GM23248 (cell line): ENCODE measurements around the gene SETSIP. TPM values are rescaled to one million over a fixed set of nuclear protein-coding genes. Genes with fewer than 3 reads are reported as not detected.

Experiments
- DNase-seq: peaks from one replicate; pipeline ENCODE4 v3.0.0-alpha.2; 2015
- H2AFZ ChIP-seq: fragments of 200-600 bp; sonication (generic); 2 replicates; pipeline ENCODE4 v1.6.1; 2016; ENCODE audit warnings: antibody characterized with exemption
- H3F3A ChIP-seq: fragments of 200-600 bp; sonication (generic); 2 replicates; pipeline ENCODE4 v1.6.1; 2016; ENCODE audit warnings: mild to moderate bottlenecking, antibody characterized with exemption, mixed run types; ENCODE audit not compliant: insufficient read depth
- H3K27ac ChIP-seq: fragments of 200-600 bp; sonication (generic); 2 replicates; pipeline ENCODE4 v1.5.1; 2016; ENCODE audit warnings: mild to moderate bottlenecking
- H3K27me3 ChIP-seq: fragments of 200-600 bp; sonication (generic); replicated peaks from 2 replicates; pipeline ENCODE4 v1.6.1; 2016; ENCODE audit warnings: mild to moderate bottlenecking; ENCODE audit not compliant: insufficient read depth
- H3K36me3 ChIP-seq: fragments of 200-600 bp; sonication (generic); 2 replicates; pipeline ENCODE4 v1.6.1; 2016; ENCODE audit warnings: low read depth, mild to moderate bottlenecking
- H3K4me1 ChIP-seq: fragments of 200-600 bp; sonication (generic); 2 replicates; pipeline ENCODE4 v1.6.1; 2016; ENCODE audit warnings: mild to moderate bottlenecking; ENCODE audit not compliant: insufficient read depth
- H3K4me2 ChIP-seq: fragments of 200-600 bp; sonication (generic); one replicate; pipeline ENCODE4 v1.6.1; 2016; ENCODE audit warnings: mild to moderate bottlenecking; ENCODE audit not compliant: unreplicated experiment
- H3K4me3 ChIP-seq: fragments of 200-600 bp; sonication (generic); 2 replicates; pipeline ENCODE4 v1.5.1; 2016; ENCODE audit warnings: mild to moderate bottlenecking
- H3K79me2 ChIP-seq: fragments of 200-600 bp; sonication (generic); 2 replicates; pipeline ENCODE4 v1.6.1; 2016; ENCODE audit warnings: mild to moderate bottlenecking; ENCODE audit not compliant: insufficient read depth
- H3K9ac ChIP-seq: fragments of 200-600 bp; sonication (generic); 2 replicates; pipeline ENCODE4 v1.6.1; 2016; ENCODE audit warnings: mild to moderate bottlenecking
- H3K9me2 ChIP-seq: fragments of 200-600 bp; sonication (generic); 2 replicates; pipeline ENCODE4 v1.6.1; 2016; ENCODE audit warnings: mixed run types, mild to moderate bottlenecking, moderate library complexity; ENCODE audit not compliant: insufficient read depth
- H3K9me3 ChIP-seq: fragments of 200-600 bp; sonication (generic); one replicate; pipeline ENCODE4 v1.6.1; 2017; ENCODE audit warnings: low read depth
- H4K20me1 ChIP-seq: fragments of 200-600 bp; sonication (generic); 2 replicates; pipeline ENCODE4 v1.6.0; 2016; ENCODE audit not compliant: insufficient read depth
- EZH2 ChIP-seq: fragments of 200-600 bp; sonication (generic); IDR thresholded peaks from 2 replicates; pipeline ENCODE4 v1.6.1; 2018; ENCODE audit warnings: antibody characterized with exemption, mild to moderate bottlenecking; ENCODE audit not compliant: insufficient read depth, poor library complexity, severe bottlenecking
- EZH2phosphoT487 ChIP-seq: fragments of 200-600 bp; sonication (generic); IDR thresholded peaks from 2 replicates; pipeline ENCODE4 v1.6.1; 2018; ENCODE audit warnings: antibody characterized with exemption, moderate library complexity, mild to moderate bottlenecking, low read depth; ENCODE audit not compliant: insufficient read depth
- WGBS, 2 experiments: methylation state at CpG; one replicate each; pipeline ENCODE4 v1.1.6; 2015 to 2017; ENCODE audit warnings: low lambda C conversion rate in 2 of 2, low coverage in 1 of 2; ENCODE audit errors: missing lambda C conversion rate in 2 of 2; 5-methylcytosine and 5-hydroxymethylcytosine counted together
- in situ Hi-C: fragments of 300-500 bp; cut with MboI; formaldehyde crosslinking; loops from 2 replicates; pipeline ENCODE4 v1.15.0; 2020
- polyA plus RNA-seq: library from polyadenylated mRNA; unstranded; fragments of >200 nt; fragmentation: Nextera tagmentation; extraction: Ambion mirVana; gene quantifications from 2 replicates; pipeline ENCODE4 v1.2.1, GENCODE V29; 2016
- total RNA-seq: library from RNA; depleted of rRNA; stranded (reverse); fragments of >200 nt; shearing (Covaris generic); gene quantifications from 2 replicates; pipeline ENCODE4 v1.2.3, GENCODE V29; 2014

SETSIP gene
- total and polyA plus RNA-seq, 2 experiments from 2014 or later = not detected

GRCh38 chr1:92051948-92052347 lies 23.3 kb downstream of the SETSIP start:
- no peak overlapping the region for H3K27ac ChIP-seq
- H3K36me3 ChIP-seq = no peaks in the 10 kb centered on the region
- no peak overlapping the region for H2AFZ ChIP-seq
- H3K4me2 ChIP-seq = no peak overlapping the region
- no peaks in the 10 kb centered on the region for H3K27me3 ChIP-seq
- no peaks in the 10 kb centered on the region for H3K9me3 ChIP-seq
- TF ChIP-seq EZH2 (no peak), EZH2phosphoT487 (no peak)
- in situ Hi-C loops = no loop called here
- no peaks in the 10 kb centered on the region for H3K4me1 ChIP-seq
- no peaks in the 10 kb centered on the region for H3K9me2 ChIP-seq
- no peaks in the 10 kb centered on the region for H3F3A ChIP-seq
- DNase-seq = no peak
- no peak overlapping the region for H3K4me3 ChIP-seq
- no peaks in the 10 kb centered on the region for H3K79me2 ChIP-seq
- no peaks in the 10 kb centered on the region for H4K20me1 ChIP-seq
- H3K9ac ChIP-seq = no peak overlapping the region

- no peaks in the 10 kb centered on the region for H3K36me3 ChIP-seq
- H2AFZ ChIP-seq = no peak overlapping the region
- in situ Hi-C loops = no loop called here
- TF ChIP-seq EZH2 = no peak
- no peak for TF ChIP-seq EZH2phosphoT487
- no peak overlapping the region for H3K9ac ChIP-seq
- no peak overlapping the region for H3K27ac ChIP-seq
- 50 to 59% methylated on average over 2 of the region's 2 CpGs for WGBS, 2 experiments
- H3F3A ChIP-seq = no peaks in the 10 kb centered on the region
- H4K20me1 ChIP-seq = no peaks in the 10 kb centered on the region
- no peaks in the 10 kb centered on the region for H3K4me1 ChIP-seq
- H3K4me2 ChIP-seq = no peak overlapping the region
- no peaks in the 10 kb centered on the region for H3K27me3 ChIP-seq
- no peak overlapping the region for H3K4me3 ChIP-seq
- no peaks in the 10 kb centered on the region for H3K9me3 ChIP-seq
- no peaks in the 10 kb centered on the region for H3K79me2 ChIP-seq
- DNase-seq = no peak
- no peaks in the 10 kb centered on the region for H3K9me2 ChIP-seq
Observed at GRCh38 chr1:92045766-92046495, 29.3 kb downstream of the SETSIP start.

- Histone ChIP-seq H2AFZ (no peak overlapping the region), H3K9ac (no peak overlapping the region), H3K36me3 (no peaks in the 10 kb centered on the region), H3K27me3 (no peaks in the 10 kb centered on the region), H3K4me1 (no peaks in the 10 kb centered on the region), H3K27ac (no peak overlapping the region), H3K4me3 (no peak overlapping the region), H4K20me1 (no peaks in the 10 kb centered on the region), H3K79me2 (no peaks in the 10 kb centered on the region), H3K9me2 (no peaks in the 10 kb centered on the region), H3K4me2 (no peak overlapping the region), H3F3A (no peaks in the 10 kb centered on the region), H3K9me3 (no peaks in the 10 kb centered on the region)
- TF ChIP-seq EZH2 (no peak), EZH2phosphoT487 (no peak)
- in situ Hi-C loops = no loop called here
- 56 to 59% methylated on average over 5 of the region's 5 CpGs for WGBS, 2 experiments
- DNase-seq = no peak
Observed at GRCh38 chr1:92043621-92044020, 31.6 kb downstream of the SETSIP start.

GRCh38 chr1:92040971-92041370 lies 34.2 kb downstream of the SETSIP start:
- Histone ChIP-seq H3K36me3 (no peaks in the 10 kb centered on the region), H3K27ac (no peak overlapping the region), H3K4me1 (no peaks in the 10 kb centered on the region), H3K9me2 (no peaks in the 10 kb centered on the region), H3K9me3 (no peaks in the 10 kb centered on the region), H3K9ac (no peak overlapping the region), H3K4me2 (no peak overlapping the region), H3K27me3 (peaks cover under 1% of the 10 kb centered on the region; the same call in 1 of the 2 replicates), H3F3A (no peaks in the 10 kb centered on the region), H3K4me3 (no peak overlapping the region), H4K20me1 (no peaks in the 10 kb centered on the region), H3K79me2 (no peaks in the 10 kb centered on the region), H2AFZ (no peak overlapping the region)
- in situ Hi-C loops = no loop called here
- 60 to 80% methylated on average over 1 of the region's 1 CpG for WGBS, 2 experiments
- no peak for DNase-seq
- TF ChIP-seq EZH2phosphoT487 (no peak), EZH2 (no peak)
